ENCODE measurements around the gene ARHGAP26.

DNA sequence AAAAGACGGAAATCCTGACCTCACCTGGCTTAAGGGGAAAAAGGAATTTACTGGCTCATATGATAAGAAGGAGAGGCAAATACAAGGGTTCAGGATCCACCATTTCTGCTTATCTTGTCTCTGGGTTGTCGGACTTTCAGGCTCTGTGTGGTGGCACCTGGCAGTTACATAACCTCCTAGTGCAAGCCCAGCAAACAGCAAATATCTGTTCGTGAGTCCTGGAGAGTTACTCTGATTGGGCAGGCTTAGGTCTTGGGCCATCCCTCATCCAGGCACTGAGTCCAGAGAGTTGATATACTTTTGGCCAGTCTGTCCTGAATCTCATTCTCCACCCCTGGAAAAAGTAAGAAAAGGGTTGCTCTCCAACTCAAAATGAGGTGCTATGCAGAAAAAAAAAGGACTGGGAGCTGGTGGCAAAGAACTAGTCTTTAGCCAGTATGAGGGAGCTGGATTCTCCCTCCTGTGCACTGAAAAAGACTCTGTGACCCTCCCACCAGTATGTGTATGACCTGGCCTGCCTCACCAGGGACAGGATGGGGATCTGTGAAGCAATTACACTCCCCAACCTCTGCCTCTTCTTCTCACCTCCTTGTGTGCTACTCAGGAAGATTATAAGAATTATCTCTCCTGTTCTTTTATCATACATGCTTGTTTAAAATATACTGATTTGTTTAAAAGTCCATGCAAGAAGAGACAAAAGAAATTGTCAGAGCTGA is 282.9 kb downstream of the ARHGAP26 start:
- TF ChIP-seq, protein P1, sequence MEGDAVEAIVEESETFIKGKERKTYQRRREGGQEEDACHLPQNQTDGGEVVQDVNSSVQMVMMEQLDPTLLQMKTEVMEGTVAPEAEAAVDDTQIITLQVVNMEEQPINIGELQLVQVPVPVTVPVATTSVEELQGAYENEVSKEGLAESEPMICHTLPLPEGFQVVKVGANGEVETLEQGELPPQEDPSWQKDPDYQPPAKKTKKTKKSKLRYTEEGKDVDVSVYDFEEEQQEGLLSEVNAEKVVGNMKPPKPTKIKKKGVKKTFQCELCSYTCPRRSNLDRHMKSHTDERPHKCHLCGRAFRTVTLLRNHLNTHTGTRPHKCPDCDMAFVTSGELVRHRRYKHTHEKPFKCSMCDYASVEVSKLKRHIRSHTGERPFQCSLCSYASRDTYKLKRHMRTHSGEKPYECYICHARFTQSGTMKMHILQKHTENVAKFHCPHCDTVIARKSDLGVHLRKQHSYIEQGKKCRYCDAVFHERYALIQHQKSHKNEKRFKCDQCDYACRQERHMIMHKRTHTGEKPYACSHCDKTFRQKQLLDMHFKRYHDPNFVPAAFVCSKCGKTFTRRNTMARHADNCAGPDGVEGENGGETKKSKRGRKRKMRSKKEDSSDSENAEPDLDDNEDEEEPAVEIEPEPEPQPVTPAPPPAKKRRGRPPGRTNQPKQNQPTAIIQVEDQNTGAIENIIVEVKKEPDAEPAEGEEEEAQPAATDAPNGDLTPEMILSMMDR (IDR thresholded peaks at IDR 0.05): no peak
- no peak for TF ChIP-seq POLR2A (IDR thresholded peaks at IDR 0.05)
